ENCODE measurements around the gene LYPLAL1.

LYPLAL1 gene

GRCh38 chr1:219173758-219174459, at the start of gene LYPLAL1:
TSS of gene LYPLAL1 (plus strand) at chr1:219173878. CDS start at chr1:219173891, 13 bp downstream.
- DNase-seq: peak; percentile 94

- DNase-seq: no peak
Observed at GRCh38 chr1:219124163-219124562, 49.5 kb upstream of the LYPLAL1 start.

GRCh38 chr1:219125342-219125741, 48.3 kb upstream of the LYPLAL1 start:
- no peak for DNase-seq

GRCh38 chr1:219126377-219126776, 47.3 kb upstream of the LYPLAL1 start:
- DNase-seq: peak; percentile 26

GRCh38 chr1:219128957-219129356, 44.7 kb upstream of the LYPLAL1 start:
- DNase-seq: no peak

GRCh38 chr1:219130366-219130935, 43.2 kb upstream of the LYPLAL1 start:
- no peak for DNase-seq

GRCh38 chr1:219132939-219133338, 40.7 kb upstream of the LYPLAL1 start:
- no peak for DNase-seq

- no peak for DNase-seq
Observed at GRCh38 chr1:219138747-219139146, 34.9 kb upstream of the LYPLAL1 start.

- DNase-seq: no peak
Observed at GRCh38 chr1:219140303-219140877, 33.3 kb upstream of the LYPLAL1 start.

- DNase-seq: no peak
Observed at GRCh38 chr1:219143735-219144134, 29.9 kb upstream of the LYPLAL1 start.

GRCh38 chr1:219144658-219145315, 28.9 kb upstream of the LYPLAL1 start:
- DNase-seq: no peak

- no peak for DNase-seq
Observed at GRCh38 chr1:219147571-219148019, 26.1 kb upstream of the LYPLAL1 start.

GRCh38 chr1:219149009-219149577, 24.6 kb upstream of the LYPLAL1 start:
- DNase-seq: no peak

- DNase-seq: no peak
Observed at GRCh38 chr1:219149953-219150352, 23.7 kb upstream of the LYPLAL1 start.

- no peak for DNase-seq
Observed at GRCh38 chr1:219150913-219151312, 22.8 kb upstream of the LYPLAL1 start.

- DNase-seq: no peak
Observed at GRCh38 chr1:219151467-219151866, 22.2 kb upstream of the LYPLAL1 start.

- DNase-seq: no peak
Observed at GRCh38 chr1:219152751-219153150, 20.9 kb upstream of the LYPLAL1 start.

- no peak for DNase-seq
Observed at GRCh38 chr1:219153723-219154122, 20.0 kb upstream of the LYPLAL1 start.

- peak; percentile 67 for DNase-seq
Observed at GRCh38 chr1:219155135-219155534, 18.5 kb upstream of the LYPLAL1 start.

GRCh38 chr1:219159946-219160645, 13.6 kb upstream of the LYPLAL1 start:
- no peak for DNase-seq

- no peak for DNase-seq
Observed at GRCh38 chr1:219160967-219161366, 12.7 kb upstream of the LYPLAL1 start.

- DNase-seq: no peak
Observed at GRCh38 chr1:219161371-219161770, 12.3 kb upstream of the LYPLAL1 start.

All from right hindlimb (tissue), 1 donor.